Liver (tissue), 3 donors: ENCODE data around the gene KDM3B.

Source experiments
- GABPA ChIP-seq, 2 donors: IDR thresholded peaks in 1 of 2; conservative IDR thresholded peaks in 1 of 2; 2 replicates each; pipeline ENCODE4 v1.6.1; 2016; ENCODE audit warnings: antibody characterized with exemption in 2 of 2, mild to moderate bottlenecking in 1 of 2, moderate library complexity in 1 of 2
- REST ChIP-seq: IDR thresholded peaks from 2 replicates; pipeline ENCODE4 v1.6.1; 2016; ENCODE audit warnings: antibody characterized with exemption, mild to moderate bottlenecking
- SP1 ChIP-seq: IDR thresholded peaks from 2 replicates; pipeline ENCODE4 v1.6.1; 2018; ENCODE audit warnings: antibody characterized with exemption, mild to moderate bottlenecking
- TF ChIP-seq, protein P1 (sequence below): fragments of 150-350 bp; IDR thresholded peaks from 2 replicates; pipeline ENCODE4 v1.5.1; 2017; ENCODE audit warnings: improper control_type of control experiment, low read depth, low read length; ENCODE audit not compliant: missing input control
- donor health status: healthy.
- donor health status: healthy.

DNA sequence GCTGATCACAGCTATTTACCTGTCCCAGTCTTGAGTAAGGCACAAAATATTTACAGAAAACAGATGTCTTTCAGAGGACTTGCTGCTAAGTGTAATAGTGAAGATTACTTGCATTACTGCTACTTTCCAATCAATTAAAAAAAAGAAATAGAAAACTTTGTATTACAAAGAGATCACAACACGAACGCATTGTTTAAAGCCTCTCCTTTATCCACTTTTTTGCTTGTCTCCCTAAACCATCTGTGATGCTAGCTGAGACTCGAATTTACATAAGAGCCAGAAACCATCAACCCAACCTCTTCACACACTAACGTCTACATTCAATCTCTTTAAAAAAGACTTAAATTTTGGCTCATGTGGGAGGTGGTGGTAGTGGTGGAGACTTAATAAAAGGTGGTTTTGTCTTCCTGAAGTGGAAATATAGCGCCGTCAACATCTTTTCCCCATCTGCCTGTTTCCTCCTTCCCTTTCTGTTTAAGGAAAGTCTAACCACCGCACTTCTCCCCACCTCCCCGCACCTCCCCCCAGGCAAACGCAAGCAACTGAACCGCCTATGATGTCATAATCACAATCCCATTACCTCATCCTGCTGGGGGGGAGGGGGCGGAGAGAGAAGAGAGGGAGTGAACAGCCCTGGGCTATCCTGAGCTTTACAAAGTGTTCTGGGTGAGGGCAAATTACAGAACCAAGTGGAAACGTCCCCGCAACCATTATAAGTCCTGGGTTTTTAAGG lies 15.4 kb upstream of the KDM3B start:
- TF ChIP-seq SP1 (no peak), REST (no peak), GABPA (IDR thresholded peaks at IDR 0.05 in 1 of 2, conservative IDR thresholded peaks at IDR 0.05 in 1 of 2) (no peak)
- TF ChIP-seq, protein P1, sequence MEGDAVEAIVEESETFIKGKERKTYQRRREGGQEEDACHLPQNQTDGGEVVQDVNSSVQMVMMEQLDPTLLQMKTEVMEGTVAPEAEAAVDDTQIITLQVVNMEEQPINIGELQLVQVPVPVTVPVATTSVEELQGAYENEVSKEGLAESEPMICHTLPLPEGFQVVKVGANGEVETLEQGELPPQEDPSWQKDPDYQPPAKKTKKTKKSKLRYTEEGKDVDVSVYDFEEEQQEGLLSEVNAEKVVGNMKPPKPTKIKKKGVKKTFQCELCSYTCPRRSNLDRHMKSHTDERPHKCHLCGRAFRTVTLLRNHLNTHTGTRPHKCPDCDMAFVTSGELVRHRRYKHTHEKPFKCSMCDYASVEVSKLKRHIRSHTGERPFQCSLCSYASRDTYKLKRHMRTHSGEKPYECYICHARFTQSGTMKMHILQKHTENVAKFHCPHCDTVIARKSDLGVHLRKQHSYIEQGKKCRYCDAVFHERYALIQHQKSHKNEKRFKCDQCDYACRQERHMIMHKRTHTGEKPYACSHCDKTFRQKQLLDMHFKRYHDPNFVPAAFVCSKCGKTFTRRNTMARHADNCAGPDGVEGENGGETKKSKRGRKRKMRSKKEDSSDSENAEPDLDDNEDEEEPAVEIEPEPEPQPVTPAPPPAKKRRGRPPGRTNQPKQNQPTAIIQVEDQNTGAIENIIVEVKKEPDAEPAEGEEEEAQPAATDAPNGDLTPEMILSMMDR = no peak
